Activated CD4-positive, alpha-beta T cell treated with anti-CD3 and anti-CD28 coated beads, Interleukin-2, Interleukin-4, amounts not matched to agents 100 ng/mL and 50 ng/mL, durations not matched to agents 16 hours and 8 hours (primary cell): ENCODE results near the gene CYTH1.

Experiments
- DNase-seq: peaks from one replicate; pipeline ENCODE4 v3.0.0-alpha.2; 2020; ENCODE audit warnings: low spot score

Gene CYTH1

DNA sequence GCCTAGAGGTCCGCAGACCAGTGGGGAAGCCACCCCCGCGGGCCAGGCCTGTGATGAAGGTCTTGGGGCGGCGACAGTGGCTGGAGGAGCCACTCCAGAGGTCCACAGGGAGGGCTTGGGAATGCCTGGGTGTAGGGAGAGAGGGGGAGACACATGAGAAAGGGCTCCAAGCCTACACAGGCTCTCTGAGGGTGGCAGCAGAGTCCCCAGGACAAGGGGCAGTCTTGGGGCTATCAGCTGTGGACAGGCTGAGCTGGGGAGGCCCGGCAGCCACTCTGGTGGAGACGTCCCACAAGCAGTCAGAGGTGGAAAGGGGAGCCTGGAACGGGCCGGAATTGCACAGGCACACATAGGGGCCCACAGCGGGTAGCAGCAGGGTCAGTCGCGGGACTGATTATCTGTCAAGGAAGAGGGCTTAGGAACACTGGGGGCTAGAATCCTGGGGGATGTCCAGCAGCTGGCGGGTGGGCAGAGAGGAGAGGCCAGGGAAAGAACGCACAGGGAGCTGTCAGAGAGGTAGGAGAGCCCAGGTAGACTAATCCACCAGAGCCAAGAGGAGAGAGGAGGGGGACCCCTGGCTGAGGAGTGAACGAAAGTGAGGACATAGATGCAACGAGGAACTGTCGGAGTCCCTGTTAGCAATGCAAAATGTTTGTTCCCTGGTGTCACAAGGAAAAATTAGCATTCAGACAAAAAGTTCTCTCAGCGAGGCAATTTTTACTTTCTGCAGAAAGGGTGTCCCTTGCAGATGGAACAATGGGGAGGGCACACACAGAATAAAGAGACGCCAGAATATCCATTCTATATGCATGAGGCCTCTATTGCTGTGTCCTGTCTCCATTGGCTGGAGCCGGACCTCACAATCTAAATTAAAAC lies 111.0 kb downstream of the CYTH1 start:
- DNase-seq = no peak

DNA sequence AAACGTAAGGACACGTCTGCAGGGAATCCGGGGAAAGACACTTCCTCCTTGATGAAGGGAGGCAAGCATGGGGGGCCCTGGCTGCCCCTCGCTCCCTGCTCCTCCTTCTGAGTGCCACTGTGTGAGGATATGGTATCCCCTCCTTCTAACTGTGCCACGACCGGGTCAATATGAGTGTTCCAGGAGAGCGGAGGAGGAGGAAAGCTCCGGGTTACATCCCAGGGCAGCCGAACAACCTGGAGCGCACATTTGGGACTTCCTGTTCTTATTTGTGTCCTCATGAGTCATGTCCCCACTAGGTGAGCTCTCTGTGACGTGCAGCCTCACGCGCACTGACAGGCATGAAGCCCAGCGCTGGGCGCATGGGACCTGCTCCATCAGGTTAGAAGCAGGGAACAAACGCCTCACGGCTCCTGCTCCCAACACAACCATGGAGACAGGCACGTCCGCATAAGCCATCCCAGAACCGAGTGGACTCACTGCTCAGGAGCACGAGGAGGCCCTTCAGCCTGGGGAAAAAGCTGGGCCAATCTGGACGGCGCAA lies 112.0 kb downstream of the CYTH1 start:
- DNase-seq = no peak

DNA sequence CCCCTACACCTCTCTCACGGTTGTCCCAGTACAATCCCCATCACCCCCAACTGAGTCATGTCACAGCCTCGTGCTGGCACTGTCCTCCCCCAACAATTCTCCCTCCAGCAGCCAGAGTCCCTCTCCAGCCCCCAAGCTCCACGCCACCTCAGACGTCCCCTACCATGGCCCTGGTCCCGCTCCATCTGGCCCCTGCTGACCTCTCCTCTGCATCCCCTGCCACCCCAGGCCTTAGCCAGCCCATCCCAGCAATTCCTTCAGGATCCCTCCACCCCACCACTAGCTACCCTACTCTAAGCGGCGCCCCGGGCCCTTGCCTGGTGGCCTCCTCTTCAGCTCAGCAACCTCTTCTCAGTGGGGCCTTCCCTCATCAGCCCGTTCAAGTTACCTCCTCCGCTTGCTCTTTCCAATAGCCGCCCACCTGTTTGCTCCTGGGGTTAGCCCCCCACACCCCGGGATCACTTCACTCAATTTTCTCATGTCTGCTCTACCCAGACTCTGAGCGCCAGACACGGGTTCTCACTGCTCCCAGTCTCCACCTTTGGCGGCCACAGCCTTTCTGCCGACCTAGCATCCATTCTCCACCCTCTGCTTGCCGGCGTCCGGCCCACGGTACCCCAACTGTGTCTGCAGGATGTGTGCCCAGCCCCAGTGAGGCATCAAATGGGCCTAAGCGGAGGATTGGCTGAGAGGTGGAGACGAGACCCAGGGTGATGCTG lies 112.7 kb downstream of the CYTH1 start:
- no peak for DNase-seq

DNA sequence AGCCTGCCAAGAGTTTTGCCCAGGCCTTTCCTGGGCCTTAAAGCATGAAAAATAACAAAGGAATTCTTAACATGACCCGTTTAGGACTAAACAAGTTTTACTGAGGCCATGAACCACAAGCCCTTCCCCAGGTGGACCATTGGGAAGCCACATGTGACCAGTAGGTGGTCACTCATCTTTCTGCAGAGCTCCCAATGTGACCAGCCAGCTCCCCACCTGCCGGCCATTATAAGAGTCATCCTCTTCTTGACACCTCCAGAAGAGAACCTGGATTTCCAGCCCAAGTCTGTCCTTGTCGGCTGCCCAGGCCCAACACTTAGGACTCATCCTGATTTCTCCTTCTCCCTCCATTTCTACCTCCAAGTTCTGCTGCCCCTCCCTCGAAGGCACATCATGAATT lies 113.2 kb downstream of the CYTH1 start:
- no peak for DNase-seq

DNA sequence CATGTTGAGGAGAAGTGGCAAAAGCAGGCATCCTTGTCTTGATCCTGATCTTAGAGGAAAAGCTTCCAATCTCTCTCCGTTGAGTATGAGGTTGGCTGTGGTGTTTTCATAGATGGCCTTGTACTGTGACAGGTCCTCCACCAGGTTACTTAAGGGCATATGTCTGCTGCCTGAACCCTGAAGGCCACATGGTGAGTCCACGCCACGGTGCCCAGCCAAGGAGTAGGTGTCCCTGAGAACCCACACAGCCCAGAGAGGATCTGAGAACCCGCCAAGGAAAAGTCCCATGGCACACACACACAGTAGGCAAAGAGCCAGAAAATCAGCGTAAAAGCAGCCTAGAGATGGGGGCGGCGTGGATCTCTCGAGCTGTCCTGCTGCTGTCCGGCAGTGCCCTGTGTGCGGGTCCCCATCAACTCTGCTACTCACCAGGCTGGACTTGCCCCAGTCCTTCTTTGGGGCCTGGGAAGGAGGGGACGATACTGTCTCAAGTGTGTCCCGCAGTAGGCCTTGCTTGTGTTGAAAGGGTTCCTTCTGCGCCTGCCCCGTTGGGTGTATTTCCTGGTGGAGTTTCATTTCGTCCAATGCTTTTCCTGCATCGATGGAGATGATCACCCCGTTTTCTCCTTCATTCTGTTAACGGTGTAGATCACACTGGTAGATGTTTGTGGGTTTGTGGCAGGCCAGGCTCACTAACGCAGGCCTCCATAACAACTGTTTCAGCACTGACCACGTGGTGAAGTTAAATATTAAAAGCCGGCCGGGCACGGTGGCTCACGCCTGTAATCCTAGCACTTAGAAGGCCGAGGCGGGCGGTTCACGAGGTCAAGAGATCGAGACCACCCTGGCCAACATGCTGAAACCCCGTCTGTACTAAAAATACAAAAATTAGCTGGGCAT lies 114.1 kb downstream of the CYTH1 start:
- DNase-seq = no peak

DNA sequence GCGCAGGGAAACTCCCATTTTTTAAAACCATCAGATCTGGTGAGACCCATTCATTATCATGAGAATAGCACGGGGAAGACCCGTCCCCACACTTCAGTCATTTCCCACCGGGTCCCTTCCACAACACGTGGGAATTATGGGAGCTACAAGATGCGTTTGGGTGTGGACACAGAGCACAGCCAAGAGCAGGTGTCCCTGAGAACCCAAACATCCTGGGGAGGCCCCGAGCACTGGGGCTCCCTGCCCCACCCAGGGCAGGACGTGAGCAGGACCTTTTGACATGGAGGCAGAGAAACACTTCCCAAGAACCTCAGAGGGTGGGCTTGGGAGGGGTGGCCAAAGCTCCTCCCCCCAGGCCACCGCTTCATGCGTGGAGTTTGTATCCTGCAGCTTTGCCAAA lies 115.0 kb downstream of the CYTH1 start:
- no peak for DNase-seq

DNA sequence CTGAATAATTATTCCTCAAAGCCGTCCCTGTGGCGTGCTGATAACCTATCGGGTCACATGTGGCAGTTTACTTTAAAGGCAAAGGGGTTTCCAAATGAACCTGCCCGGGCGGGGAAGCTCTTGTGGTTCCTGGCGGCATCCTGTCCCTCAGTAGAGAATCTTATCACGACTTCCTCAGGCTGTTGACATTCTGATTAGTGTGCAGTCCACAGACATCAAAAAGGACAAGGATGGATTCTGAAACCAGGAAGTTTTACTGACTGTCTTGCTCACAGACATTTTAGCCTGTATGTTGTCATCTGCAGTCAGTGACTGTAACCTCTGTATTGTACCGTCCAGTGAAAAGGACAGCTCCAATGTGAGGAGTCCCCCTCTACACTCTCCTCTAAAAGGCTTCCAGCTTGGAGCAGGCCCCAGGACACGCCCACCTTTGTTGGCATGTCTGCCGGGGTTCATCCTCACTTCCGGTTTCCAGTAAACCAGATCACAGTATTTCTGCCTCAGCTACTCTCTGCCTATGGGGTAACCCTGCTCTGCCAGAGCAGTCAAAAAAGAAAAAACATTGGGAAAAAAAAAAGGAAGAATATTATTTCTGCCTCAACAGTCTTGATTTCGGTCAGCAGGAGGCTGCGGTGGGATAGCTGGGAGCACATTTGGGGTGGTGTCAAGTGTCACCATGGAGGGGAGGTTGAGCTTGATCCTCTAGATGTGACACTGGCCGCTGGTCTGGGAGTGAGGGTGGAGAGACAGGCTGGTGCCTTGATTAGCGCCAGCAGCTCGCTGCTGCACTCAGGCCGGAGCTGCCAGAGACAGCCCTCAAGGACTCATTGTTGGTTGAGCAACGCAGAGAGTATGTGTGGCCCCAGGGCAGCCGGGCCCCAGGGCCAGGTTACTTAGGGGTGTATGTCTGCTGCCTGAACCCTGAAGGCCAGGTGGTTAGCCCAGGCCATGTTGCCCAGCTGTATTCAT lies 115.8 kb downstream of the CYTH1 start:
- peak; percentile 67 for DNase-seq

DNA sequence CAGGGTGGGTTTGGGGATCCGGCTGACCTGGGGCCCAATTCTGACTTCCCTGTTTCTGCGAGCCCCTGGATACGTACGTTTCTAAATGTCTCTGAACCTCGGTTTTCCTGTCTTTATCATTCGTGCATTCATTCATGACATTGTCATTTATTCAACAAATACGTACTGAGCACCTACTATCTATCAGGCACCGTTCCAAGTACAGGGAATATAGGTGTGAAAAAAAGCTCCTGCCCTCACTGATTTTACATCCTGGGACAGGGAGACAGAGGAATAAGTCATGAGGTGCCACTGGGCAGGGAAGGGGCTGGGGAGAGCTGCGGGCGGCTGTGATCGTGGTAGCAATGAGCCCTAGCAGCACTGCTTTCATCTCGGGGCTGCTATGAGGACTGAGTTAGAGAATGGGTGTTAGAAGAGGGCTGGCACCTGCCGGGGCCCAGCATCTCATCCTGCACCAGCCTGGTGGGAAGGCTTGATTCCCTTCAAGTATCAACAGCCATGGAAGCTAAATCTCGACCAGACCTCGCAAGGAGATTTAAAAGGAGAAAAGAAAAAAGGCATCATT lies 116.6 kb downstream of the CYTH1 start:
- DNase-seq = no peak

DNA sequence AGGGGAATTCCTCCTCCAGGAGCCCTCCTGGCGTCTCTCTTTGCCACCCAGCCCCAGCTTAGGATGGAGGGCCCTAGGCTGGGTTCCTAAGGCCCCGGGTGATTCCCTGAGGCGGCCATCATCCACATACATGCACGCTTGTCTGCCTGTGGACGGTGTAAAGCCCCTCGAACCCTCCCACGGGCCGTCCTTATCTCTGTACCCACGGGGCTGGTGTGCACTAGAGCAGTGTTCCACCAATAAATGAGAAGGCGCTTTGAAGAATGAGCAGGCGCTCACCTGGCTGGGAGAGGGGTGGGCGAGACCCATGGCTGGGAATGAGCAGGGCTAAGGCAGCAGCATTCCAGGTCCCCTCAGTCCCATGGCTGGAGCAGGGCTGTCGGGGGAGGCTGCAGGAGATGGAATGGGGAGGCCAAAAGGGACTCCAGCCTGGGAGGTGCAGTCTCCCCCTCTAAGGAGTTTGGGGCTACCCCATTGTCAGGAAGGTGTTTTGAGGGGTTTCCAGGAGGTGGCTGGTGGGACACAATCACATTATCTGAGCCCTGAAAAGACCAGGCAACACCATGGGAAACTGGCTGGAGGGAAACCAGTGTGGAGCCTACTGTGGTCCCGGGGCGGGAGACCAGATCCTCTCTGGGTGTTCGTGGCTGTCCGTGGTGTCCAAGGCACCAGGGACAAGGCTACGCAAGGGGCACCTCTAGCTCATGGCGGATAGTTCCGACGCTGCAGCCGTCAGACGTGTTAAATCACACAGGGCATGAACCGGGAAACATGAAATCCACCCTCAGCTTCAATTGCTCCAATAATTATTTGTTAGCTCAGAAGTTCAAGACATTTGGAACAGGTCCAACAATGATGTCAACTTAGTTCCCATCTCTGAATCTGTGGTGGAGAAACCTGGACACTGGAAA lies 117.3 kb downstream of the CYTH1 start:
- no peak for DNase-seq

DNA sequence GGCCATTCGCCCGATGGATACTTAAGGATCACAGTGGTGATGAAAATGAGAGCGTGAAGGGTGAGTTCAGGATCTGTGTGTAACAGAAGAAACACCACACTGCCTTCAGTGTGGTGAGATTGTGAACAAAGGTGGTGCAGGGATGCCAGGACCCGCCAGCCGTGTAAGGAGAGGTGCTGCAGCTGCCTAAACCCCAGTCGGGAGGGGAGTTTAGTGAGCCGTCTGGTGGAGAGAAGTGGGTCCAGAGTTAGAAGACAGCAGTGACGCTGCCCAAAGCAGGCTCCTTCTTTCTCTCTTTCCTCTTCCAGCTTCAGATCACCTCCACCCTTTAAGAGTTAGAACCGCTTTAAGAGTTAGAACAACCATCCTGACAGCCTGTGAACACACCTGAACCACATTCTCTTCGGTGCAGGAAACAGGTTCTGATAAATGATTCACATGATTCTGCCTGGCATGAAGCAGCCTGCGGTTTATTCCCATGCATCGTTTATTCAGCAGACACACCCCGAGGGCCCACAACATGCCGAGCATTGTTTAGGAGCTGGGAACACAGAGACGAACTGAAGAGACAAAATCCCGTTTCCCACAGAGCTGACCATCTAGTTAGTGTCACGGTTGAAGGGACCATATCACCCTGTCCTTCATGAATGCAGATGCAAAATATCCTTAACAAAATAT lies 120.8 kb downstream of the CYTH1 start:
- DNase-seq = no peak

DNA sequence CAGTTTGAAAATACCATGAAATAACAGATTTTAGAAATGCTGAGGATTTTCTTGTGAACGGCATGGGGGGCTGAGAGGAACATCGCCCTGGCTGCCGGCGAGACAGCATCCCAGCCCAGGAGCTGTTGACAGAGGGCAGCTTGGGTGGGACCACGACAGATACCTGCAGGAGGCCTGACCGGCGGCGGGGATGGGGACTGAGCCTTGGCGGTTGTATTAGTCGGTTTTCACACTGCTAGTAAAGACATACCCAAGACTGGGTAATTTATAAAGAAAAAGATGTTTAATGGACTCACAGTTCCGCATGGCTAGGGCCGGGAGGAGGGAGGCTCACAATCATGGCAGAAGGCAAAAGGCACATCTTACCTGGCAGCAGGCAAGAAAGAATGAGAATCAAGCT lies 122.5 kb downstream of the CYTH1 start:
- no peak for DNase-seq

DNA sequence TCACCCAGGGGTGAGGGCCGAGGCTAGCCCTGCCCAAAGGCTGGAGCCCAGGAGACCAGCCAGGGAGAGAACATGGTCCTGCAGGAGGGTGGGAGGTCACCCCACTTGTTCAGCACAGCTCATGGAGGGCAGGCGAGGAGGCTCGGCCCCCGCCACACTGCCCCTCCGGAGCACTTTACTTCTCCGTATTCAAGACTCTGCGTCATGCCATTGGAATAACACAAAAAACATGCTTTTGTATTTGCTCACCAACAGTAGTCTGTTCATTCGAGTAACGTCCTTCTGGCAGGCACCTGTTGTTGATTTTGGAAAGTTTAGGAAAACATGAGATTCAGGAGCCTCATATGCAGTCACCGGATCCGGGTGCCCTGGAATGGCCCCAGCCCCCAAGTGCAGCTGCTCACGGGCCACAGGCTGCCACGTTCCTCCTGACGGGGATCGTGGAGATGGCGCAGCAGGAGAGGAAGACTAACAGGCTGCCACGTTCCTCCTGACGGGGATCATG lies 123.7 kb downstream of the CYTH1 start:
- DNase-seq = no peak

DNA sequence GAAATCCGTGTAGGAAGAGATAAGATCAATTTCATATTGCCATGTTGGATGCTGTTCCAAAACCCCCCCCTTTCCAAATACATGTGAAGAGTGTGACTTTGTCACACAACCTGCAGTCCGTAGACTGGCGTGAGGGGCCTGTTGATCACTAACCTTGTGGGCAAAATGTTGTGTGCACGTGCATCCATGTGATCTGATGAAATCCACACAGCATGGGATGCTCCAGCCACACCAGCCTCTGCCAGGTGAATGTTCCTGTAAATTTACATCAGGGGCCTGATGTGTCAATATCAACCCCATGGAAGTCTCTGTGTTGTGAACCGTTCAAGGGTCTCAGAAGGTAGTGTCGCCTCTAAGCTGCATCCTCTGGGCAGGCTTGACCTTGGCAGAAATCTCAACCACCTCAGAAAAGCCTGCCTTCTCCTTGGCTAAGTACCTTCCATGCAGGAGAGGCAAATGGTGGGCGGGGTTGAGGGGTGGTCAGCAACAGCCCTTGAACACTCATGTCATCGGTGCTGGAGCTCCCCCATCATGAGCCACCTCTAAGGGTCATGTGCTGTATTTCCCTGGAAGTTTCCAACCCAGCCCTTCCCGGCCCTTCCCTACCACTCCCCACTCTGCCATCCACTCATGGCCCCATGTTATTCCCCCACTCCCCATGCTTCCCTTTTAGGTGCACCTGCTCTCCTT lies 126.7 kb downstream of the CYTH1 start:
- no peak for DNase-seq

DNA sequence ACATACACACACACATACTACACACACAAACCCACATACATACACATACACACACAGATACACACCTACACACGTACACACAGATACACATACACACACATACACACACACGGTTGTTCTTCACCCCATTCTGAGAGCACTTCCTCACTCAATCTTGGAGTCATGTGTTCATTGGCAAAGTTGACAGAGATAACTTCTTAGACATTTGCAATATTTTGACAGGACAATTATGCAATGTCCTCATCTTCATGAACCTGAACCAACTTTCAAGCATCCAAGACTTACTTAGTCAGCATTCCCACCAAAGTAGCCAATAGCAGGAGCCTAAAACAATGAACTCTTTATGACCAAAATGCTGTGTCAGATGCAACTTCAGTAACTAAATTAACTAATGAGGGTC lies 127.7 kb downstream of the CYTH1 start:
- DNase-seq = no peak

DNA sequence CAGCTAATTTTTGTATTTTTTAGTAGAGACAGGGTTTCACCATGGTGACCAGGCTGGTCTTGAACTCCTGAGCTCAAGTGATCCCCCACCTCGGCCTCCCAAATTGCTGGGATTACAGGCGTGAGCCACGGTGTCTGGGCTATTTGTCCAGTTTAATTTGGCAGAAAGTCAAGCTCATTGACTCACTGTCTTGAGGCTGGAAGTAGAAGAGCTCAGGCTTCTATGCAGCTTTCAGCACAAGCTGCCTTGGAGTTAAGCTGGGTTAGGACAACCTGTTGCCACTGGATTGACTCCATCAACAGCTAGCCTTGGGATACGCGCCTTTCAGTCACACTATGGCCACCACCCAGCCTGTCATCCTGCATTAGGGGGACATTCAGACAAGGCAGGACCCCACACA lies 128.7 kb downstream of the CYTH1 start:
- no peak for DNase-seq

DNA sequence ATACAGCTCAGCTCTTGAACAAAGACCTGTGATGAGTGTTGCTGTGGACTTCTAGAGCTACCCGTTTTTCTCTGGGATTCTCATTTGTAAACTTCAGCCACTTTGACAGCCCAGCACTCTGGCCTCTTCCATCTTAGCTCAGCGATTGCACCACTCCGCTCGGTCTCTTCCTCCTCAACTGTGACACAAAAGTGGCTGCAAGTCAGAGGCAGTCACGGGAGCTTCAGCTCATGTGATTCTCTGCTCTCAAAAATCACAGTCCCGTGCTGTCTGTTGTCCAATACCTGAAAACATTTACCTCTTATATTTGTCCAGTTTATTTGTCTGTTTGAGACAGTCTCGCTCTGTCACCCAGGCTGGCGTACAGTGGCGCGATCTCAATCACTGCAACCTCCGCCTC lies 129.2 kb downstream of the CYTH1 start:
- no peak for DNase-seq

DNA sequence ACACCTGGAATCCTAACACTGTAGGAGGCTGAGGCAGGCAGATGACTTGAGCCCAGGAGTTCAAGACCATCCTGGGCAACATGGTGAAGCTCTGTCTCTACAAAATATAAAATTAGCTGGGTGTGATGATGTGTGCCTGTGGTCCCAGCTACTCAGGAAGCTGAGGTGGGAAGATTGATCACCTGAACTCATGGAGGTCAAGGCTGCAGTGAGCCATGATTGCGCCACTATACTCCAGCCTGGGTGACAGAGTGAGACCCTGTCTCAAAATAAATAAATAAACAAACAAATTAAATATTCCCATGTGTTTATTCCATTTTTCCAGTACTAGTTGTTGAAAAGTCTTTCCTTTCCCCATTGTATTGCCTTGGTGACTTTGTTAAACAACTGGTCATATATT lies 130.0 kb downstream of the CYTH1 start:
- no peak for DNase-seq

DNA sequence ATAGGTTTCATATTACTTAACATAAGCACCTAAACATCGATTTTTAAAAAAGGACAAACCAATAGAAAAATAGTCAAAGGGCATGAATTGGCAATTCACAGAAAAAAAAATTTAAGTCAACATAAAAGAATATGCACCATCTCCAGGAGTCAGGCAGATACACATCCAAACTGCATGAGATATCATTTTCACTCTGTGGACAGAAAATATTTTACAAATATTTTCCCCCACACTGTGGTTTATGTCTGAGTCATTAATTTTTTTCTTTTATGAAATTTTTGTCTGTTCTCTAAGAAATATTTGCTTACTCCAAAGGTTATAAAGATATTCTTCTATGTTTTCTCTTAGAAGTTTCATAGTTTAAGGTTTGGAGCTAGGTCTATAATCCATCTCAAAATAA lies 130.5 kb downstream of the CYTH1 start:
- DNase-seq = no peak
